Esophagus muscularis mucosa (tissue), 4 donors: ENCODE measurements around the gene ACAA2. TPM values are rescaled to one million over a fixed set of nuclear protein-coding genes. Genes with fewer than 3 reads are reported as not detected.
"Not testable (repeated sequence)": the region's sequence is repeated elsewhere in the genome, so short reads cannot be mapped to it uniquely, and the experiment has no call there.

Experiments
- DNase-seq: peaks from one replicate; pipeline ENCODE4 v3.0.0-alpha.2; 2017; ENCODE audit errors: extremely low spot score
- H3K27ac ChIP-seq, 4 donors: fragments of 200-600 bp; sonication (generic); replicated peaks in 1 of 4; 1 replicate in 3 of 4; 2 replicates in 1 of 4; pipeline ENCODE4 v1.5.1; 2016 to 2019; ENCODE audit warnings: mild to moderate bottlenecking in 1 of 4
- H3K27me3 ChIP-seq, 4 donors: fragments of 200-600 bp; sonication (generic); one replicate each; pipeline versions ENCODE4 v1.5.1 to v1.6.0; 2016 to 2019
- H3K36me3 ChIP-seq, 4 donors: fragments of 200-600 bp; sonication (generic); one replicate each; pipeline ENCODE4 v1.5.1; 2016 to 2019
- H3K4me1 ChIP-seq, 4 donors: fragments of 200-600 bp; sonication (generic); one replicate each; pipeline ENCODE4 v1.5.1; 2016 to 2019
- H3K4me3 ChIP-seq, 4 donors: fragments of 200-600 bp; sonication (generic); 1 replicate in 2 of 4; 2 replicates in 2 of 4; pipeline ENCODE4 v1.5.1; 2016 to 2019; ENCODE audit warnings: mild to moderate bottlenecking in 4 of 4, moderate library complexity in 1 of 4
- H3K9me3 ChIP-seq, 4 donors: fragments of 200-600 bp; sonication (generic); 1 replicate in 3 of 4; 2 replicates in 1 of 4; pipeline ENCODE4 v1.5.1; 2016 to 2019
- CTCF ChIP-seq, 3 experiments: fragments of 200-600 bp in 2 of 3; fragments of 450-650 bp in 1 of 3; sonication (generic) in 2 of 3; IDR thresholded peaks; one replicate each; pipeline ENCODE4 v1.5.1; 2017 to 2019; ENCODE audit warnings: antibody characterized with exemption in 3 of 3, mild to moderate bottlenecking in 2 of 3, moderate library complexity in 1 of 3
- EP300 ChIP-seq: sonication (generic); formaldehyde crosslinking; IDR thresholded peaks from one replicate; pipeline ENCODE4 v1.6.1; 2017; ENCODE audit warnings: antibody characterized with exemption
- POLR2A ChIP-seq: fragments of 450-650 bp; IDR thresholded peaks from one replicate; pipeline ENCODE4 v1.6.1; 2017; ENCODE audit warnings: antibody characterized with exemption, moderate library complexity, mild to moderate bottlenecking, low read depth
- POLR2AphosphoS5 ChIP-seq, 2 donors: sonication (generic); formaldehyde crosslinking; IDR thresholded peaks; one replicate each; pipeline ENCODE4 v1.6.1; 2017; ENCODE audit warnings: antibody characterized with exemption in 2 of 2
- WGBS: methylation state at CpG from one replicate; pipeline ENCODE4 v1.1.5; 2018; 5-methylcytosine and 5-hydroxymethylcytosine counted together
- intact Hi-C: fragments of 100-400 bp; cut with DNase I; formaldehyde crosslinking; loops from one replicate; pipeline ENCODE4 v1.15.1; 2023
- total RNA-seq, 4 donors: library from RNA; depleted of rRNA; stranded (reverse); fragments of >200 nt; gene quantifications; one replicate each; pipeline versions ENCODE4 v1.1.0 to v1.2.1, GENCODE V29; 2016

The ACAA2 gene
- total RNA-seq, 4 donors from 2014 or later: 46.9 to 101 (median 73.9) TPM

DNA sequence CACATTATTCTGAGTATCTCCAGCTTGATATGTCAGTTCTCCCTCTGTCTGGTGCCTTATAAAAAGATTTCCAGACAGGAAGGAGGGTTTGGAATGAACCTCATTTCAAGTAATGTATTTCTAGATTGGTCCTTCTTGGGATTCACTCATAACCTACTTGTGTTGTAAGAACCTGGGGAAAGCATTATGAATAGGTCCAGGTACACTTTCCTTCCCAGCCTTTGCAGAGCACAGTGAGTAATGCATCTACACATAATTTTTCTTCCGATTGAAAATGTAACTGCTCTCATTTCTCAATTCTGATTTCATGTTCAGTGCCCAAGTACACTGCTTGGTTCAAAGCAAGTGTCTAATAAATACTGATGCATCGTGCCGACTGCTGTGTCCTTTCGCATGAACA, 25.0 kb upstream of the ACAA2 start:
- Histone ChIP-seq H3K4me1 (no peaks in the 10 kb centered on the region), H3K27ac (no peak overlapping the region), H3K27me3 (no peaks in the 10 kb centered on the region), H3K9me3 (no peaks in the 10 kb centered on the region), H3K4me3 (no peak overlapping the region), H3K36me3 (no peaks in the 10 kb centered on the region)
- WGBS: 95% methylated on average over 4 of the region's 4 CpGs
- no peak for TF ChIP-seq POLR2AphosphoS5 (IDR thresholded peaks at IDR 0.05)
- intact Hi-C loops: no loop called here
- peak; percentile 68 for DNase-seq

DNA sequence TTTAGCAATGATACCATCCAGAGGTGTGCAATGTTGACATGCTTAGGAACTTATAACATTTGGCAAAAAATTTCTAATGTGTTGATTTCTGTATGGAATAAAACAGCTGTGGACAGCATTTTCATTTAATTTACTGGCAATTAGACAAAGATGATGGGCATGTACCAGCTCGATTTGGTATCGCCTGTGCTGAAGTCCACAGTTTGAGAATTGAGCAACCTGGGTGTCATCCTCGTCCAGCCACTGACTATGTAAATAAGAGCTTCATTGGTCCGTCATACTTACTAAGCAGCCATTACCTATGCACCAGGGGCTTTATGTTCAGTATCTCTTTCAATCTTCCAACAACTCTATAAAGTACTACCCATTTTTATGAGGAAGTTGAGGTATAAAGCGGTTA, 24.6 kb upstream of the ACAA2 start:
- WGBS: 90% methylated on average over 5 of the region's 5 CpGs
- intact Hi-C loops: no loop called here
- TF ChIP-seq EP300: no peak
- TF ChIP-seq CTCF (IDR thresholded peaks at IDR 0.05): no peak
- no peak for TF ChIP-seq POLR2A
- TF ChIP-seq POLR2AphosphoS5 (IDR thresholded peaks at IDR 0.05): no peak
- DNase-seq: peak; percentile 26
- H3K4me3 ChIP-seq: no peak overlapping the region
- H3K27ac ChIP-seq: no peak overlapping the region
- H3K36me3 ChIP-seq: no peaks in the 10 kb centered on the region
- H3K9me3 ChIP-seq: no peaks in the 10 kb centered on the region
- no peaks in the 10 kb centered on the region for H3K4me1 ChIP-seq
- H3K27me3 ChIP-seq: no peaks in the 10 kb centered on the region

DNA sequence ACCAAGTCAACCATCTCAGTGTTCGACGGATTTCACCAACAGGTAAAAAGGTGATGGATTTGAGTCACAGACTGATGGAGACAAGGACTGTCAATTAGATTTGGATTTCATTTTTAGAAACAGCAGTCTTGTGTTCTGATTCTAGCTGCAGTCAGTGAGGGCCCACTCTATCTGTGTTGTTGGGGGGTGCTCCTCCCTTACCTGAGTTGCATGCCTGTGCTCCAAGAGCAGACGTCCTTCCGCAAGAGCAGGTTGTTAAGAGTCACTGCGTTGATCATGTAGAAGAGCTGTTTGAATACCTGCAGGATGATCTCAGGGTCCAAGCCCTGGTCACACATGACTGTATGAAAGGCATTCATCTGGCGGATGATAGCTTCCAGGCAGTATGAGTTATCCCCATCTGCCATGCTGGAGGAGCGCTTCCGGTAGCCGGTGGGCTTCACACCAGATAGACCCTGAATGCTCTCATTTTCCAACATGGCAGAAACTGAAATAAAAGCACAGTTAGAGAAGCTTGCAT, 24.0 kb upstream of the ACAA2 start:
- H3K27me3 ChIP-seq, H3K9me3 ChIP-seq, H3K4me3 ChIP-seq, intact Hi-C loops, H3K27ac ChIP-seq, H3K36me3 ChIP-seq, H3K4me1 ChIP-seq: not testable (repeated sequence)
- peak; percentile 53 for DNase-seq
- 93% methylated on average over 9 of the region's 9 CpGs for WGBS

DNA sequence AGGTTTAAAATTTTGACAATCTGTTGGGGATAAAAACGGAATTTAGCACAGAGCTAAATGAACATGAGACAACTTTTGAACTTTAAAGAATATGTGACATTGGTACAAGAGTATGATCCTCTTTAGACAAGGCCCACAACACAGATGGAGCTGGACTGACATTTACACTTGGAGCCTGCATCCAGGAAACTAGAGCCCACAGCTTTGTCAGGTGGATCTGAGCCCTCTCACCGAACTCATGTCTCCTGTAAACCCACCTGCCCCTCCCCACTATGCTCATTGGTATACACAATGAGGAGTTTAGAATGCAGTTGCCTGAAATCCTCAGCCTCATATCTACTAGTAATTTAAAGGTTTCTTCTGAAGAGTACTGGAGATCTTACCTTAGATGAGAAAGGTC, 22.1 kb upstream of the ACAA2 start:
- Histone ChIP-seq H3K4me3 (no peak overlapping the region), H3K27me3 (no peaks in the 10 kb centered on the region), H3K4me1 (no peaks in the 10 kb centered on the region), H3K36me3 (no peaks in the 10 kb centered on the region), H3K27ac (no peak overlapping the region), H3K9me3 (no peaks in the 10 kb centered on the region)
- TF ChIP-seq CTCF (IDR thresholded peaks at IDR 0.05): no peak
- TF ChIP-seq POLR2A: no peak
- no peak for TF ChIP-seq POLR2AphosphoS5 (IDR thresholded peaks at IDR 0.05)
- TF ChIP-seq EP300: no peak
- no peak for DNase-seq
- 80% methylated on average over 2 of the region's 2 CpGs for WGBS
- intact Hi-C loops: no loop called here

DNA sequence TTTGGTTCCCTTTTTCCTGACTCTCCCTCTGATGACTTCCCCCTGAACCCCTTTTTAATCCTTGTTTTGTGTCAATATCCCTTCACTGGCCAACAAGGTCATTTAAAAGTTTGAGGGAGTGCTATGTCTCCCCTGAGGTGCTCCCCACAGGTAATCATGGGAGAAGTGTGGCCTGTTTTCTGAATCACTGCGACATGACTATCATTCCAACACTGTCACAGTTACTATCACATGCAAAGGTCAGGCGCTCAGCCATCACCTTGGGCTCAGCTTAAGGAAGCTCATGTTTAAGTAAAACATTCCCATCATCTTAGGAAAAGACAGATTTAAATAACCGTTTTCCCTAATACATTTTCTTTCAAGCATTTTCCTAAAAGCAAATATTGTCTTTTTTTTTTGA, 20.9 kb upstream of the ACAA2 start:
- Histone ChIP-seq H3K4me1 (no peaks in the 10 kb centered on the region), H3K9me3 (no peaks in the 10 kb centered on the region), H3K36me3 (no peaks in the 10 kb centered on the region), H3K27ac (no peak overlapping the region), H3K4me3 (no peak overlapping the region), H3K27me3 (no peaks in the 10 kb centered on the region)
- intact Hi-C loops: no loop called here
- WGBS: 35% methylated on average over 3 of the region's 3 CpGs
- no peak for TF ChIP-seq POLR2A
- no peak for TF ChIP-seq EP300
- TF ChIP-seq CTCF (IDR thresholded peaks at IDR 0.05): no peak
- TF ChIP-seq POLR2AphosphoS5 (IDR thresholded peaks at IDR 0.05): no peak
- DNase-seq: no peak

DNA sequence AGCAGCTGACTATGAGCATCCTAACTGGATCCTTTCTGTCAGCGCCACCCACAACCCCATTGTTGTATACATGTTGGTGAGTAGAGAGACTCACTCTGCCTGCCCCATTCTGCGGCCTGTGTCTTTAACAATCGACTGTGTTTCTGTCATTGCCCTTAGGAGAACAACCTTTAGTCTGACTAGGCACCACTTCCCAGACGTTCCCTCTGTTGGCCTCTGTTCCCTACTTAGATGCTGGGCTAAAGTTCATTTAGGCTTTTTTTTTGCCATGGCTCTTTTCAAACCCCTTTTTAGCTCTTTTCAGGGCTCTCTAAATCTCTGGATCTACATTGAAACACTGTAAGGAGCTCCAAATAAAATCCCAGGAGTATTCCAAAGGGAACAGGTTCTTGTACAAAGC, 20.5 kb upstream of the ACAA2 start:
- Histone ChIP-seq H3K27ac (no peak overlapping the region), H3K36me3 (no peaks in the 10 kb centered on the region), H3K9me3 (no peaks in the 10 kb centered on the region), H3K4me1 (no peaks in the 10 kb centered on the region), H3K4me3 (no peak overlapping the region), H3K27me3 (no peaks in the 10 kb centered on the region)
- intact Hi-C loops: no loop called here
- no peak for DNase-seq
- TF ChIP-seq CTCF (IDR thresholded peaks at IDR 0.05) (no peak), EP300 (no peak), POLR2A (no peak)
- WGBS: 85% methylated on average over 4 of the region's 4 CpGs
